Superior temporal gyrus (tissue), 1 donor: Measurements from ENCODE around the gene NR1I3.

ENCODE experiments used
- DNase-seq: peaks from one replicate; pipeline ENCODE4 v3.0.0-alpha.2; 2016; ENCODE audit errors: extremely low spot score

The NR1I3 gene

DNA sequence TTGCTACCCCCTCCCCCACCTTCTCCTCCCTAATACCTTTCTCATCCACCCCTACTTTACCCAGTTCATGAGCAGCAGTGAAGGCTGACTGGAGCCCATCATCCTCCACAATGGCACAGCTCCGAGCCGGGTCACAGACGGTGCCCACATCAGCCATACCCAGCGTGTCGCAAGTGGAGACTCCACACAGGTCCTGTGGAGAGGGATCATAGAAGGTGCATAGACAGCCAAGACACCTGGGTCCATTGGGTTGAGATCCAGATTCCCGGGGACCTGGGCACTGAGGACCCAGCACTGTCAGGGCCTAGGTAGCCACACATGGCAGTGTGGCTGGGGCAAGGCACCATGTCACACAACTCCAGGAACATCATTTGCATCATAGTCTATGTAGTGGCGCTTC is 41.9 kb downstream of the NR1I3 start:
- DNase-seq, result no peak

DNA sequence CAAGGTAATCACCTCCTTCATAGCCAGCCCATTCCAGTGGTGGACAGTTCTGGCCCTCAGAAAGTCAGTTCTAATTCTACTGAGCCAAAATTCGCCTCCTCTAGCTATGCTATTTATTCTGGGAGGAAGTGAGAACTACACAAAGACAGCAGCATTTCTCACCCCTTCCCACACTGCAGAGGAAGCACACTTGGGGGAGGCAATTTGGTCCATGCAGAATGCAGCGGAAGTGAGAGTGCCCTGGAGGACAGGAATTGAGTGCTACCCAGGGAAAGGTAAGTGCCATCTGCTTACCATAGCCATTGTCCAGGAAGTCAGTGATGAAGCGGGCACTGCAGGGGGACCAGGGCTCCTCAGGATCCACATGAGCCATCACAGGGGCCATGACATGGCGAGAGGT is 42.8 kb downstream of the NR1I3 start:
- DNase-seq, result peak; percentile 57

DNA sequence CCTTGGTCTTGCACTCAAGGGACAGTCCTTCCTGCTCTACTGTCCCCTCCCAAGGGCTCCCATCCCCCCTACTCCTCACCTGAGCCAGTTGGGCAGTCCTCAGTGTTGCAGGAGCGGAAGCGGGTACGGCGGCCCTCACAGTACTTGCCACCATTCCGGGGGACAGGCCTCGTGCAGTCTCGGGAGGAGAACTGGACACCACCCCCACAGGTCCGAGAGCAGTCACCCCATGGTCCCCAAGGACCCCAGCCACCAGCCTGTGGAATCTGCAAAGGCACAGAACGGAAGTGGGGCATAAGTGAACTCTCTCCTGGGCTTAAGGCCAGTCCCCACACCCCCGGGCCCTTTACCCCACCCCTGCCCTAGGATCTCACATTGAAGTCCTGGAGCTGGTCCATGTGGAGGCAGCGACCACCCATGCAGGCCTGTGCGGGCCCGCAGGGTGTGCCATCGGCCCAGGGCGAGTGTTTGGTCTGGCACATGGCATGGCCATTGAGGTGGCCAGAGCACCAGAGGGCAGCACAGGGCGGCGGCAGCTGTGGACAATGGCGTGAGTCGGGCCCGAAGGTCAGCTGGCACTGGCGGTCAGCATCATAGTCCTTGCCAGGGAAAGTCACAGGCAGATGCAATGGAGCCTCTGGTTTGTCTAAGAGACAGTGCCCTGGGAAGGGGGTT is 44.3 kb downstream of the NR1I3 start:
- peak; percentile 89 for DNase-seq

DNA sequence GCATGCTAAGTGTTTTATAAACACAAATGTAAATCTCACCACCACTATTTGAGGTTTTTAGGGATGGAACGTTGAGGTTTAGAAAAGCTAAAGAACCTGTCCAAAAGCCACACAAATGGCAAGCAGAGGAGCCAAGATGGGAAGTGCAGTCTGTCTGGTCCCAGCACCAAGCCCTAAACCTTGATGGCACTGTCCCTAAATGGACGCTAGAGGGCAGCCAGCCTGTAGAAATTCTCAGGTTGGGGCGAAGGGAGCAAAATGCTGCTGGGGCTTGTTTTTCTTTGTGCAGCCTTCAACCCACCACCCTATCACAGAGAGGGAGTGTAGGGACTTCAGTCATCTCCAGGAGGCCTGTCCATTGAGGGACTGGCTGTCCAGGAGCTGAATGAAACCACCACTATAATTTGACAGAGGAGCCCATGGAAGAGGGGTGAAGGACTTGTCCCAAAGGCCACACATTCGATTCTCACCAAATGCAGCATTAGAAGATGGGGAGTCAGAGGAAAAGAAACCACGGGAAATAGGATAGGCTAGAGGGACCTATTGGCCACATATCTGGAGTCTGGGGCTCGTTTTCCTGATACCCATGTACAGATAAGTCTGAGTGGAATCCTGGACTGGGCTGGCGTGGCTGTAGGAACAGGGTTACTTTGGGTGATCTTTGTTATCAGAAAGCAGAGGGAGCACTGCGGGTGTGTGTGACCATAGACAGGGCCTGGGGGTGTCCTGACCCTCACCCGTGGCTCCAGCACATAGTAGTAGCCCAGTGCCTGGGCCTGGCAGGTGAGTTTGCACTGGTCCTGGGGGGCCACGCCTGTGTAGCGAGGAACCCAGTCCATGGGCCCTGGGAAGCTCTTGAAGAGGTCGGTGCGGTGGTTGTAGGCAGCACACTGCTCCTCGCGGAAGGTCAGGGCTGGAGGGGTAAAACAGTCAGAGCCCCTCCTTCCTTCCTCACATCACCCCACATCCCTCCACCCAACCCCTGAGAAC is 45.2 kb downstream of the NR1I3 start:
- DNase-seq, result peak; percentile 91

DNA sequence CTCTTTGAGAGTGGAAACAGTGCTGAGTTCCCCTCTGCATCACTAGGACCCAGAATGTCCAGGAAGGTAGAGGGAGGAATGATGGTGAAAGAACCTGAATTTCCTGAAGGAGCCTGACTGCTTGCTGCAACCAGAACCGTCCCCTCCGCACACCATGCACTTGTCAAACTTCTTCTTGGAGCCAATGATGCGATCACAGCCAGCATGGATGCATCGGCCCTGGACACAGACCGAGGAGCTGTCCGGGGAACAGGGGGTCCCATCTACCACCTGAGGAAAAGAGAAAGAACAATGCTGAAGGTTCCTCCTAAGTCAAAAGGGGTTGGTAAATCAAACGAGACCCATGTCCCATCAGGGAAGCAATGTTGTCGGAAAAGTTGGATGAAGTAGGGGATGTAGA is 46.0 kb downstream of the NR1I3 start:
- DNase-seq, result no peak

DNA sequence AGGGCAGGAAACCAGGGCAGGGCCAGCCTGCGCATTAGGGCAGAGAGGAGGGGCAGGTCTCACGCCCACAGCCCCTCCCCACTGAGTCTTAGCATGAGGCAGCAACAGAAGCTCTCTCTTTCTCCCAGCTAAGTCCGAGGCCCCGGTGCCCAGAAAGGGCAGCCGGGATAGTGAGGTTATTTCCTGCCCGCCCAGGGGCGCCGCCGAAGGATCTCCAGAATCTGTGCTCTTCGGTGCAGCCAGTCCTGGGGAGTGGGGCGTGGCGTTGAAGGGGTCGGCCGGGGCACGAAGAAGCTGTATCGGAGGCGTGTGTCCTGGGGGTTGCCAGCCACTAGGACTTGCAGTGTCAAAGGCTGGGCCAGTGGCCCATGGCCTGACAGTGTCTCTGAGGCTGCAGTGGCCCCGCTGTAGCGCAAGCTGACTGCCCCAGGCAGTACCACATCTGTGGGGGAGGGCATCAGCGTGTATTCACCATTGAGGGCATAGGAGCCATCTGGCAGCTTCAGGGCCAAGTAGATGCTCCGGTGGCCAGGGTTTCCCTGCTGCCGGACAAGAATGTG is 47.0 kb downstream of the NR1I3 start:
- DNase-seq, result peak; percentile 57

DNA sequence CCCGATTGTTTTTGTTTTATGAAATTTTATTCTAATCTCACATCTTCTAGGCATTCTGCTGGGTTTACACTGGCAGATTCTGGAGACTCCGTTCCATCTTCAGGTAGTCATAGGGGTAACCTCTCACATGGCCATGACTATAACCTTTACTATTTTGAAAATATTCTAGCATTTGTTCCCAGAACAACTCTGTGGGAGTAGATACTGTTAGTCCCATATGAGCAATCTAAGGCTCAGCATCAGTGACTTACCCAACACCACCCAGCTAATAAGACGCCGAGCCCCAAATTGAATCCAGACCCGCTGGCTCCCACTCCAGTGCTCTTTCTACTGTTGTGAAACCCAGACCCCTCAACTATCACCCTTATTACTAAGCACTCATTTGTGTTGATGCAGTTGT is 49.0 kb downstream of the NR1I3 start:
- no peak for DNase-seq

DNA sequence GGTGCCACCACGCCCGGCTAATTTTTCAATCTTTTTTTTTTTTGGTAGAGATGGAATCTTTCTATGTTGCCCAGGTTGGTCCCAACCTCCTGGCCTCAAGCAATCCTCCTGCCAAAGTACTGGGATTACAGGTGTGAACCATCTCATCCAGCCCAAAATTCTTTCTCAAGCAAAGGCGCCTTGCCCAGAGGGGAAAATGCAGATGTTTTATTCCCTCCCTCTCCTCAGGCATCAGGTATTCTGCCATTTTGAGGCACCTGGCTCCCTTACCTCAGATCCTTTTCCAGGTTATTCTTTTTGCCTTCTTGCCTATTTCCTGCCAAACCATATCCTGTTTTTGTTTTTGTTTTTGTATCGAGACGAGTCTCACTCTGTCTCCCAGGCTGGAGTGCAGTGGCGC is 49.6 kb downstream of the NR1I3 start:
- DNase-seq, result no peak

DNA sequence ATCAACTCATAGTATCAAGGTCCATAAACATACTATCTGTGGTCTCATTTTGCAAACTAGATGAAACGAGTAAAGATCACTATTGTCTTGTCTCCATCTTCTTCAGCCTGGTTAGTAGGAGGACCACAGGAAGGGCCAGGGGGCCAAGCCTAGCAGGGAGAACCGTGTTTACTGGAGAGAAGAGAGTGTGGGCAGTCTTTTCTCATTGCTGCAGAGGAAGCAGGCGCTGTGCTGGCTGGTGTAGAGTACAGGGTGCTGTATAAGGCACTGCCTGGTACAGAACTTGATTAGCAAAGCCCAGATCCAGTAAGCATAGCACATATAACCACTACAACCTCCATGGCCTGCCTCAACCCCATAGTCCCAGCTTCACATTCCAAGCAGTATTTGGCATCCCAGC is 50.7 kb downstream of the NR1I3 start:
- DNase-seq, result no peak

DNA sequence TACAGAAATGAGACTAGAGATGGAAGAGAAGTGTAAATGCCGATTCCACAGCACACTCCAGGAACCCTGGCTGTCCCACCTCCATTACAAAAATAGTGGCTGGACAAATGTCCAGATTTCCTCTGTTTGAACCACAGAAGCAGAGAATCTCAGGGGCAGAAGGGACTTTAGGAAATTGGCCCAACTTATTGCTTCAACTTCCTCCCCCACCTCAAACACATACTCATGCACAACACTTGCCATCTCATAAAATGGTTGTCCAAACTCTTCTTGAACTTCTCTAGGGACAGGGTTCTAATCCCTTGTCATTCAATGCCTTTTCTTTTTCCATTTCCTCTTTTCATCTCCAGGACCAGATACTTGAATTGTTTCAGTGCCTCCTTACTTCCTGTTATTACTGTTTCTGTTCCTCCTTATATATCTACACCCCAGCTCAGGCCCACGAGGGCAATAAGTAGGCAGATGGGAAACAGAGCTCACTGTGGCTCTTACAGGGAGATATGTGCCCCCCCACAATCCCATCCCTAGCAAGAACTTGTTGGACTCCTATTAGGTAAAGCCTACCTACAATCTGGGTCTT is 52.2 kb downstream of the NR1I3 start:
- DNase-seq, result no peak

DNA sequence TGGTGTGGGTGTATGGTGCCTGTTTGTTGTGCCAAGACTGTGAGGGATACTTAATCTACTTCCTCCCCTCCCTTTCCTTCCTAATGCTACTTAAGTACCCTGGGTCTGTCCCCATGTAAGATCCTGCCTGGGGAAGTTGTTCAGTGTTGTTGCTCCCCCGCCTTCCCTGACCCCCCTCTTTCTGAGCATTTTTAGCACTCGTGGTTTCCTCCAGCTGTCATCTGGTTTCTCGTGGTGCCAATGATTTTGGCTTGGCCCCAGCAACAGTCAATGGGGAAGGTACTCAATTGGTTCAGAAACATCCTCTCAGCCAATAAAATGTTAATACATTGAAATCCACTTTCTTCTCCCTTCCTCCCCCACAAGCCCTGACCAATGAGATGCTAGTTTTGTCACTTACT is 52.7 kb downstream of the NR1I3 start:
- DNase-seq, result peak; percentile 71

DNA sequence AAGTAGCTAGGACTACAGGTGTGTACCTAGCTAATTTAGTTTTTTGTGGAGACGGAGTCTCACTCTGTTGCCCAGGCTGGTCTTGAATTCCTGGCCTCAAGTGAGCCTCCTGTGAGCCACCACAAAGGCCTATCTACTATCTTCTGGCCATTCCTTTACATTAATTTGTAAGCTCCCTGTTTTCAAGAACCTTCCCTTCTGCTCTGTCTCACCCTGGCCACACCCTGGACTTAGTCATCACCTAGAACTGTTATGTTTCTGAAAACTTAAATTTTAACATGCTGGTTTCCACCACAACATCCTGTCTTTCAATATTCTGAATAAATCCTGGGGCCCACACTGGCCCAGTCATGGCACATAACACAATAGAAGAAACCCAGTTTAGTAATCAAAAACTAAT is 55.8 kb downstream of the NR1I3 start:
- DNase-seq, result no peak

DNA sequence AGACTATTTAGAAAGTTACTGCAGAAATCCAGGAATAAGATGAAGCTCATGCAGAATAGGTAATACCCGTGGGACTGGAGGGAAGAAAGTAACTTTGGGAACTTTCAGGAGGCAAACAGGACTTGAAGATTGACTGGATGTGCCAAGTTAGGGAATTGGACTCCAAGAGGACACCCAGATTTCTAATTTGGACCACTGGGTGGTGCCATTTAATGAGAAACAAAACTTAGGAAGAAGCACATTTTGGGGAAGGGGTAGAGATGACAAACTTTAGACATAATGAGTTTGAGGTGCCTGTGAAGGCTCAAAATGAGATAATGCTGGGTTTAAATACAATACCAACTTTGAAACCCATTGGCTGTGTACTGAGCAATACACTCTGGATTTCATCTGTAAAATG is 57.4 kb downstream of the NR1I3 start:
- no peak for DNase-seq

DNA sequence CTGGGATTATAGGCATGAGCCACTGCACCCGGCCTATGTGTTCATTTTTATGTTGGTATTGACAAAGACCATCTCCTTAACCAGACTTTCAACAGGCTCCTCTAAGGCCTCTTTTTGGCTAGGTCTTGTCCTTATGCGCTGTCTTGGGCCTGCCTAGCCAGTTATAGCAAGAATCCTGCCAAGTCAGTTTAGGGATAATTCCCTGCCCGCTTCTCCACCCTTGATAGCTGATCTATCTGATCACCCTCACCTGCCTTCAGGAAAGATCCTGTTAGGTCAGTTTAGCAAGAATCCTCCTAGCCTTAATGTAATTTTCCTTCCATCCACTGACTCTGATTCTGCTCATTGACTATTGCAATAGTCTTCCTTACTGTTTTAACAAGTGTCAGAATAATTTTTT is 58.3 kb downstream of the NR1I3 start:
- DNase-seq, result no peak
